B cell (primary cell): Measurements from ENCODE around the gene ENO2.
A peak's percentile ranks its signal among the peaks of the same experiment; 100 is the strongest.

Source experiments
- CTCF ChIP-seq: fragments of 200-600 bp; IDR thresholded peaks from one replicate; pipeline ENCODE4 v1.8.0; 2022; ENCODE audit warnings: antibody characterized with exemption, mild to moderate bottlenecking
- EZH2 ChIP-seq: IDR thresholded peaks from 2 replicates; pipeline ENCODE4 v1.6.1; 2012; ENCODE audit warnings: borderline replicate concordance, low read depth, mild to moderate bottlenecking, moderate library complexity, low read length; ENCODE audit not compliant: insufficient read depth, poor library complexity, severe bottlenecking

DNA sequence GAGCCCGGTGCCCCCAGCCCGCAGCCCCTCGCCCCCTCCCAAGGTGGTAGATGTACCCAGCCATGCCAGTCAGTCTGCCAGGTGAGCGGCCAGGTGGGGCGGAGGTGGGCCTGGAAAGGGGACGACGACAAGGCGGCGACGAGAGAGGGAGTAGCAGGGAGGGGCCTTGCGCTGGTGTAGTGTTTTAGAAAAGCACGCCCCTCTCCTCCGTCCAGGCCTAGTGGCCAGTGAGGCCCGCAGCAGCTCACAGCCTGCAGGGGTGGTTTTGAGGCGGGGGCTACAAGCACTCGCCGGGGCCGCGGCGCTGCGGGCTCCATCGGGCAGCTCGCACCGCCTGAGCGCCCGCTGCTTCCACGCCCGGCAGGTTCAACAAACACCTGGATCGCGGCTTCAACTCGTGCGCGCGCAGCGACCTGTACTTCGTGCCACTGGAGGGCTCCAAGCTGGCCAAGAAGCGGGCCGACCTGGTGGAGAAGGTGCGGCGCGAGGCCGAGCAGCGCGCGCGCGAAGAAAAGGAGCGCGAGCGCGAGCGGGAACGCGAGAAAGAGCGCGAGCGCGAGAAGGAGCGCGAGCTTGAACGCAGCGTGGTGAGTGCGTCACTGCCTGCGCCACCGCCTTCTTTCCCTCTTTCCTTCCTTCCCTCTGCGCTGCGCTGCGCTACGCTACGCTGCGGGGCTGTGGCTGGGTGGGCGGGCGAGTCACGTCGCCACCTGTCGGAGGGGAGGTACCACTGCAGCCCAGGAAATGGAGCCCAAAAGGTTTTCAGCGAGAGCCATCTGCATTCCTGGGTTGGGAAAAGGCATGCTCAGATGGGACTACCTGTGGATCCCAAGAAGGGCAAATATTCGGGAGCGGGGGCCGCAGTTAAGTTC lies 23.3 kb downstream of the ENO2 start:
- peak; percentile 92 for TF ChIP-seq CTCF
- TF ChIP-seq EZH2, result no peak
